ENCODE results near the gene RALGDS. TPM values are rescaled to one million over a fixed set of nuclear protein-coding genes. Genes with fewer than 3 reads are reported as not detected.
A peak's percentile ranks its signal among the peaks of the same experiment; 100 is the strongest.

Gene RALGDS
- total and polyA plus RNA-seq, 9 of the 15 experiments (the other 6 are each of a cell fraction or from before 2014, with no cell fraction given), result 0.75 to 43.3 (median 27.1) TPM

- TF ChIP-seq CBX3 (IDR thresholded peaks at IDR 0.05; ENCODE audit: borderline replicate concordance in 1 of 2, low read length in 2 of 2), result no peak
Measured at GRCh38 chr9:133151601-133152525, 30.8 kb upstream of the RALGDS start (continued).

GRCh38 chr9:133151041-133151440 is 30.0 kb upstream of the RALGDS start:
- H3K36me3 ChIP-seq (ENCODE audit: control insufficient read depth, insufficient read depth, low read length), result peaks cover 26% of the 10 kb centered on the region; the same call in 1 of the 3 replicates
- H4K20me1 ChIP-seq (replicated peaks; ENCODE audit: control insufficient read depth, insufficient read depth, low read length), result peaks cover 11% of the 10 kb centered on the region; the same call in 1 of the 2 replicates
- 83% methylated on average over 5 of the region's 6 CpGs for WGBS (ENCODE audit: insufficient coverage, low coverage, missing lambda C conversion rate)
- H3K9me1 ChIP-seq (ENCODE audit: control insufficient read depth, insufficient read depth, low read length), result no peaks in the 10 kb centered on the region
- no peak overlapping the region for H3K4me2 ChIP-seq (ENCODE audit: insufficient read depth, low read length)
- H3K9ac ChIP-seq (ENCODE audit: insufficient read depth in 1 of 2, low read depth in 2 of 2, low read length in 2 of 2), result peak overlapping the region in 1 of 2 experiments; percentile 14; a peak in 2 of 4 replicates
- no peak for TF ChIP-seq ATF4 (CRISPR knock-in tag; IDR thresholded peaks at IDR 0.05)
- TF ChIP-seq MCM3 (IDR thresholded peaks at IDR 0.05), result no peak
- TF ChIP-seq ATF3 (IDR thresholded peaks at IDR 0.05), result no peak
- TF ChIP-seq ATF3 (CRISPR knock-in tag; conservative IDR thresholded peaks at IDR 0.05), result no peak
- TF ChIP-seq SUPT5H (IDR thresholded peaks at IDR 0.05), result peak; percentile 30; the same call in 1 of the 2 replicates
- TF ChIP-seq TEAD4 (IDR thresholded peaks at IDR 0.05; ENCODE audit: low read length), result no peak
- no peak for TF ChIP-seq TEAD4 (CRISPR knock-in tag; IDR thresholded peaks at IDR 0.05; ENCODE audit: borderline replicate concordance)
- TF ChIP-seq PTBP1 (IDR thresholded peaks at IDR 0.05; ENCODE audit: low read depth, low read length), result no peak
- peak; percentile 56 for TF ChIP-seq POLR2G (IDR thresholded peaks at IDR 0.05; ENCODE audit: low read depth, low read length)
- TF ChIP-seq KLF1 (tag; IDR thresholded peaks at IDR 0.05), result no peak
- TF ChIP-seq ELF4 (CRISPR knock-in tag; IDR thresholded peaks at IDR 0.05), result 0 out of 2 replicates have a peak, but pooled peaks have one; percentile 30
- no peak for TF ChIP-seq ZFPM2 (CRISPR knock-in tag; IDR thresholded peaks at IDR 0.05)
- no peak for TF ChIP-seq SRSF9 (IDR thresholded peaks at IDR 0.05; ENCODE audit: borderline replicate concordance, low read depth, low read length)
- no TSS peak for BruUV-seq (replicated peaks)
- DNase-seq (ENCODE audit: extremely low read depth in 1 of 4, low spot score in 3 of 4), result no peak
- ChIA-PET CTCF (ENCODE audit: low intra/inter-chr PET ratio) (no interaction called here), POLR2A (interaction anchor here (0.6 to 1.0 kb wide), 3 partner anchors 15 to 422 kb away, joined by 3 read pairs; no protein-coding TSS in a partner anchor)
- H3K9me3 ChIP-seq (replicated peaks; ENCODE audit: control insufficient read depth, insufficient read depth, low read depth, low read length), result no peaks in the 10 kb centered on the region
- no peak for ATAC-seq
- H2AFZ ChIP-seq (ENCODE audit: low read depth, low read length), result no peak overlapping the region
- no peak overlapping the region for H3K4me3 ChIP-seq
- no peaks in the 10 kb centered on the region for H3K27me3 ChIP-seq (ENCODE audit: control insufficient read depth in 2 of 2, insufficient read depth in 2 of 2, low read length in 2 of 2)
- FAIRE-seq, result no peak
- H3K79me2 ChIP-seq (ENCODE audit: control insufficient read depth, insufficient read depth, low read length), result peaks cover 26% of the 10 kb centered on the region
- intact Hi-C loops (cut with micrococcal nuclease), result no loop called here
- H3K4me1 ChIP-seq (replicated peaks in 1 of 2; ENCODE audit: control insufficient read depth in 2 of 2, insufficient read depth in 2 of 2, low read length in 2 of 2), result peaks cover 9 to 62% of the 10 kb centered on the region in 2 experiments; a peak in 4 of 5 replicates
- H3K27ac ChIP-seq (ENCODE audit: extremely low read depth, low read depth, low read length), result no peak overlapping the region
- in situ Hi-C loops (cut with MboI), result no loop called here
